Anterior cingulate cortex (tissue), 58 donors: ENCODE data around the gene OPCML.

ENCODE experiments used
- DNase-seq, 58 donors: peaks; one replicate each; lab custom pipeline; 2025; lab: John Stamatoyannopoulos, UW

The OPCML gene

GRCh38 chr11:133311230-133311629 lies 221.1 kb downstream of the OPCML start:
- DNase-seq = no peak

DNA sequence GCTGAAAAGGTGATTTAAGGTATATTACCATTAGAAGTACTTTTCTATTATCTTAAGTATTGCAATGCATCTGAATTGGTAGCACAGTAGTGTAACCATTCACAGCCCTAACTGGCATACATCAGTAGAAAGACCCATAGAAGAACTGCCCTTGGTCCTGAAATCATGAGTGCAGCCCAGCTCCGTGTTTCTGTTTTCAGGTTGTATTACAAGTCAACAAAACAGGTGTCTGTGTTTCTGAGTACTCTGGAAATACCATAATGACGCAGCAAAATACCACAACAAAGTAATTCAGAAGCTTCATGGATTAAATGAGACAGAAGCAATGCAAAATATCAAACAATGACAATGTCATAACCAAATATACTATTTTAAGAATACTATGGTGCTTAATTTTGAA lies 226.3 kb downstream of the OPCML start:
- DNase-seq = no peak

- DNase-seq = no peak
These were observed 226.9 kb downstream of the OPCML start for GRCh38 chr11:133305208-133305956.

DNA sequence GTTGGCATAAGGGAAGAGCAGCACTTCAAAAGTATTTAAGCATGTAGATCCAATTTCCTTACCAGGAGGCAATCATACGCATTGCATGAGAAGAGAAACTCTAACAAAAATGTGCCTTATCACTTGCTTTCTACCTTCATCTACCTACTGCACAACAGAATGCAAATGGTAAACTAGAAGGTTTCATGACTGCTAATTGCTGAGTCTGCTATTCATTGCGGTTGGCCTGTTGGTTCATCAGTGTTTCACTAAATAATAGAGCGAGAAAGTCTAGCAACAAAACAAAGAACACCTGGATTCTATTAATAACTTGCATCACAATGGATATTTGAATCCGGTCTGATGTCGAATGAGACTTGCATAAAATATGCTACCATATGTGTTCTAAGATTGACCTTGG lies 229.0 kb downstream of the OPCML start:
- DNase-seq = no peak

GRCh38 chr11:133302056-133302455 lies 230.2 kb downstream of the OPCML start:
- DNase-seq = no peak

DNA sequence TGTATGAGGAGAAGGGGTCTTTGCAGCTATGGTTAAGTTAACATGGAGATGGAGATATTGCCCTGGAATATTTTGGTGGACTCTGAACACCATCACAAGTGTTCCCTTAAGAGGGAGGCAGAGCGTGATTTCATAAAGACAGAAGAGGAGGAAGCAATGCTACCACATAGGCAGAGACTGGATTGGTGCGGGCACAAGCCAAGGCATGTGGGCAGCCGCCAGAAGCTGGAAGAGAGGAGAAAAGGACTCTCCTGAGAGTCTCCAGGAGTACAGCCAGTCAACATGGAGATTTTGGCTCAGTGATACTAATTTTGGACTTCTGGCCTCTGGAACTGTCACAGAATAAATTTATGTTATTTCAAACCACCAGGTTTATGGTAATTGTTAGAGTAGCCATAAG lies 231.6 kb downstream of the OPCML start:
- peak in 4 of 58 donors; percentile 7 to 45 (median 26) for DNase-seq

- peak in 3 of 58 donors; percentile 6 to 68 (median 33) for DNase-seq
These were observed 240.5 kb downstream of the OPCML start for GRCh38 chr11:133291780-133292179.

DNA sequence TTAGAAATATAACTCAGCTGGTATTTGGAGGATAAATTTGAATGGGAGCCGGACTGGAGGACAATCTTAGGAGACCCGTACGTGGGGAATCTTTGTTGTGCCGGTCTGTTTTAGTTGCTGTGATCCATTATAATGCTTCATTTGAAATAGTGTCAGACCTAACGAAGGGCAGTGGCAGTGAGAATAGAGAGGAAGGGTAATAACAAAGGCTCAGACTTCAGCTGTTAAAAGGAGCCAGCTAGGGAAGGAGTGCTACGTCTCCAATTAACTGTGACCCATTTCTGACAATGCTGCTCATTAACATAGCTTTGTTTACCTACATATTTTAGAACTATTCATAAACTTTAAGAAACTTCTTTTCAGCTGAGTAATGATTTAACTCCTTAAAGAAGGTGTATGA lies 246.9 kb downstream of the OPCML start:
- DNase-seq = no peak

DNA sequence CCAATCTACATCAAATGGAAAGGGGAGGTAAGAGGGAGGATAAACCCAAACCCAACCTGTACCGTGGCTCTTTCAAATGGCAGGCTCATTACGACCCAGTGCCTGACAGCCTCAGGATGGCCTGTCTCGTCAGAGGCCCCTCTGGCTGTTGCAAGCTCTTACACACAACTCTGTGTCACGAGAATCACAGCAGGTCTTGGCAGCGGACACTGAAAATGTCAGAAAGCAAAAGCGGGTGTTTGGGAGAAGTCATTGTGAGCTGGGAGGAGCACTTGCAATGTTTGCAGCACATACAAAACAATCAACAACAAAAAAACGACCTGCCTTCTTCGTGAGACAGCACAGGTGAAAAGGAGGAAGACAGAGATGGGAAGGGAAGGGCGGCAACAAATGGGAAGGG lies 248.1 kb downstream of the OPCML start:
- no peak for DNase-seq

DNA sequence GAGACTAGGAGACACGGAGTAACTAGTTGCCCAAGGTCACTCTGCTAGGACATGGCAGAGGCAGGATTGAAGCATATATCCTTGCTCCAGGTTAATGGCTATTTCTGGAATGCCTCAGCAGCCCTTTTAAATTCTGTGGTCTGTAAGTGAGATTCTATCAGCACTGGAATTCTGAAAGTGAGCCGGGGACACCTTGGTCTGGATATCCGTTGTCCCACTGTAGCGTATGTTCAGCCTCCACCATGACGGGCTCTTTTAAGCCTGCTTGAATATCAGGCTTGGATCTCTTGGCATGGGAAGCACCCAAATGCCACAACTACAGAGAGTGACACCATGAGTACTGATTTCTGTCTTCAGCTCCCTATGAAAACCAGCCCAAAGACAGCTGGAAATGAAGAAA lies 254.4 kb downstream of the OPCML start:
- no peak for DNase-seq

DNA sequence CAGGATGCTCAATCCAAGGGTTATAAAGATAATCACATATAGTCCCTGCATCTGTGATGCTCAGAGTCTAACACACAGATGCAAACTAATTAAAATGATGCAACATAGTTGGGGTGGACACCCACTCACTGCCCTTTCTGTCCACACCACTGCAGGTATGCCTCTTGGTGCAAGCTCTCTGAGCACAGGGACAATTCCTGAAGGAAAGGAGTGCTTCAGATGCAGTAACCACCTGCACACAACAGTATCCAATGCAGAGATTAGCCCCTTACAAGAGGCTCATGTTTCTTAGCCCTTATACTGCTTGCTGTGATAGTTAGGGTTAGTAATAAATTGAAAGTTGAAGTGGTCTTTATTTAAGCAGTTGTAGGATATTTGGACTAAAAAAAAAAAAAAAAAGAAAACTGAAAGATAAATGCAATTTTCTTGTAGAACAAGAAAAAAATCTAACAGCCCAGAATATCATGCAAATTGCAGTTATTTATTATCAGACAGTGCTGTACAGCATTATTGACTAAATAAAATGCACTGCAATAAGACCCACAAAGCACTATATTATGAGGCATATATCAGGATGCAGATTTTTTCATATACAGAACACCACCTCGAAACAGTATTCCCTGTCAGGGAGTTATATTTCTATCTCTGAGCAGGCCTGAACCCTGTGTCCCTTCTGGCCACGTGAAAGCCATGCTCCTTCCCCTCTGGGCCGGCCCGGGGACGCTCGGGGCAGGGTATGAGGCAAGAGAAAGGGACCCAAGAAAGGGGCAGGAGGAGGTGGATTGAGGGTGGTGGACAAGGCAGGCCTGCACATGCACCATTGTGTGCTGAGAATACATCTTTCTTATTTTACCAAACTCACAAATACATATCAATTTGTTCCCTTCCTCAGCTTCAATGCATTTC lies 260.2 kb downstream of the OPCML start:
- DNase-seq = no peak

- no peak for DNase-seq
These were observed 261.1 kb downstream of the OPCML start for GRCh38 chr11:133271206-133271605.

- no peak for DNase-seq
These were observed 263.0 kb downstream of the OPCML start for GRCh38 chr11:133269267-133269666.

DNA sequence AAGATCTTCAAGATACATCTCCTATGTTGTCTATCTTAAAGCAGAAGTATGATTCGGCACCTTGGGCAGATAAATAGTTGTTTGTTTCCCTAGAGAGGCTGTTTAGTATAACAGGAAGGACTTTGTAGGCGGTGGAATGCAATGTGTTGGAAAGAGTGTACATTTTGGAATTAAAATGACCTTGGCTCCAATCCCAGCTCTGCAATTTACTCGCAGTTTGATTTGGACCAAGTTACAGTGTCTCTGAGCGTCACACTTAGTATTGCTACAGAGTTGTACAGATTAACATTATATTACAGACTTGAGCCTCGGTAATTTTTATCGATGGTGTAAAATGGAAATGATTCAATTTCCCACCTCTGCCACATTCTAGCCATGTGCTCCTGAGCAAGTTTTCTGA lies 265.3 kb downstream of the OPCML start:
- DNase-seq = no peak

DNA sequence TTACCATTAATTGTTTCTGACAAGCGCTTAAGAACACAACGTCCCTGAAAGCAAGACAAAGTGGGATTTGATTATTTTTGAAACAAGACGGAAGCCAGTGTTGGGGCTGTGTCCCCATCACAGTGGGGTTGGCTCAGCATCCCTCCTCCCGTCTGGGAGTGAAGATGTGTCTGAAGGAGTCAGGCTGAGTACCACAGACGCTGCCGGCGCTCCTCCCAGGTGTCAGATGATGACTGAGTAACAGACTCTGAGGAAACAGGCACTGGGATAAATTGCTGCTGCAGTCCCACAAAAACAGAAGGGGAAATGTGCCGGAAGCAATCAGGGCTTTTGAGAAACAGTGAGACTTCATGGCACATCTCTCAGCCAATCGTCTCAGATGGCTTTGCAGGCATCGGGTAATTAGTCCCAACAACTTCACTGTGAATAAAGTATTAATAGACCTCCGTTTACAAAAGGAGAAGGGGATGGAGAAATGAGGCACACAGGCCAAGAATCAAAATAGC lies 266.7 kb downstream of the OPCML start:
- DNase-seq = peak in 13 of 58 donors; percentile 2 to 48 (median 8)

GRCh38 chr11:133263332-133263731 lies 269.0 kb downstream of the OPCML start:
- DNase-seq = no peak

GRCh38 chr11:133258751-133259150 lies 273.6 kb downstream of the OPCML start:
- DNase-seq = no peak

DNA sequence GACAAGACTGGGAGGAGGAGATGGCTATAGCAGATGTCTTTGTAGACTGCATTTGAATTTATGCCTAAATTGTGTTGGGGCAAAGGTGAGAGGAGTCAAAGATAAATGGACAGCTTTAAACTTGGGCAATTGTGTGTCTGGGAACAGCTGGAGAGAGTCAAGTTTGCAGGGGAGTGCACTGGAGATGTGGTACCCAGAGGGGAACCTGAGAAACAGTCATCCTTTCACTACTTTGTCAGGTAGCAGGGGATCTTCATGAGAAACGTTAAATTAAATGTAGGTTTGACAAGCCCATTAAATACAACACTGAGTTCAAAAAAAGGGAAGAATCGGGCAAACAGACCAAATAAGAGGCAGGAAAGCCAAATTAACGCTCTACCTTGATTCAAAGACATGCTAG lies 277.7 kb downstream of the OPCML start:
- DNase-seq = no peak

GRCh38 chr11:133253570-133253969 lies 278.7 kb downstream of the OPCML start:
- no peak for DNase-seq

GRCh38 chr11:133251841-133252240 lies 280.5 kb downstream of the OPCML start:
- DNase-seq = no peak

DNA sequence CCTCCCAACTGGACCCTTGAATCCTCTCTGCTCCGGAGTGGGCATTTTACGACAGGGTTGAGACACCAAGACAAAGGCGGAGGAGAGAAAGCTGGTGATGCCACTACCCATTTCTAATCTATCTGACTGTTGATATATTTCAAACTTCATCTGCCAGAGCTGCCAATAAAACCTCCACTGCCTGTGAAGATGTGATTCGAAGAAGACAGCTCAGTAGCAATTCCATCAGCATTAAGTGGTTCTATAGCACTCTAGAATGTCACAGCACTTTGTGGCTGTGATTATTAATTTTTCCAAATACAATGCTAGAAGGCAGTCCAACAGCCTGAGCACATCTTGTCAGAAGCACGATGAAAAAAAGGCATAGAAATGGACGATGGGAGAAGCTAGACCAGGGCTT lies 282.8 kb downstream of the OPCML start:
- DNase-seq = no peak

GRCh38 chr11:133249065-133249464 lies 283.2 kb downstream of the OPCML start:
- no peak for DNase-seq
